GM13977 (cell line): ENCODE measurements around the gene NDRG3.

ENCODE experiments used
- DNase-seq: peaks from one replicate; pipeline ENCODE4 v3.0.0; 2012; ENCODE audit warnings: low spot score
- in situ Hi-C: fragments of 300-500 bp; cut with MboI; formaldehyde crosslinking; loops from one replicate; pipeline ENCODE4 v1.12.0; 2022; ENCODE audit warnings: low sequenced_read_pairs, low pct_unique_long_range_greater_than_20kb, mixed read lengths, inconsistent platforms; ENCODE audit not compliant: unreplicated experiment
- TF ChIP-seq, protein P1 (sequence below): IDR thresholded peaks from 2 replicates; pipeline ENCODE4 v1.5.1; 2012; ENCODE audit warnings: mild to moderate bottlenecking, control low read depth; ENCODE audit not compliant: insufficient read depth; ENCODE audit errors: extremely low read depth, missing control alignments

Gene NDRG3

DNA sequence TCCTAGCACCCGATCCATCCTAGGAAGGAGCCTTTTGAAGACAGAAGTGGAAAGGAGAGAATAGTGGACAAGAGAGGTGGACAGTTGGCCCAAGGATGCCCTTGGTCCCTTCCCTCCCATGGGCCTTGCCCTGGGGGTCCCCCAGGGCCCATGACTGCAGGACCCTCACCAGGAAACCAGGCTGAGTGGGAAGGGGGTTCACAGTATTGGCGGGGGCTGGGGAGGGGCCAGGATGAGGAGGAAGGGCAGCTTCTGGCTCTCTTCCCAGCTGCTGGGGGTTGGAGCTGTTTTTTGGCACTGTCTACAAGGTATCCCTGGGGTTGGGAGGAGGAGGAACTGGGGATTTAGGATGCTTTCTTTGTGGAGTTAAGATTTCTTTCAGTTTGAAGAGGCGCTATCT lies 31.7 kb upstream of the NDRG3 start:
- TF ChIP-seq, protein P1, sequence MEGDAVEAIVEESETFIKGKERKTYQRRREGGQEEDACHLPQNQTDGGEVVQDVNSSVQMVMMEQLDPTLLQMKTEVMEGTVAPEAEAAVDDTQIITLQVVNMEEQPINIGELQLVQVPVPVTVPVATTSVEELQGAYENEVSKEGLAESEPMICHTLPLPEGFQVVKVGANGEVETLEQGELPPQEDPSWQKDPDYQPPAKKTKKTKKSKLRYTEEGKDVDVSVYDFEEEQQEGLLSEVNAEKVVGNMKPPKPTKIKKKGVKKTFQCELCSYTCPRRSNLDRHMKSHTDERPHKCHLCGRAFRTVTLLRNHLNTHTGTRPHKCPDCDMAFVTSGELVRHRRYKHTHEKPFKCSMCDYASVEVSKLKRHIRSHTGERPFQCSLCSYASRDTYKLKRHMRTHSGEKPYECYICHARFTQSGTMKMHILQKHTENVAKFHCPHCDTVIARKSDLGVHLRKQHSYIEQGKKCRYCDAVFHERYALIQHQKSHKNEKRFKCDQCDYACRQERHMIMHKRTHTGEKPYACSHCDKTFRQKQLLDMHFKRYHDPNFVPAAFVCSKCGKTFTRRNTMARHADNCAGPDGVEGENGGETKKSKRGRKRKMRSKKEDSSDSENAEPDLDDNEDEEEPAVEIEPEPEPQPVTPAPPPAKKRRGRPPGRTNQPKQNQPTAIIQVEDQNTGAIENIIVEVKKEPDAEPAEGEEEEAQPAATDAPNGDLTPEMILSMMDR = no peak
- in situ Hi-C loops = no loop called here
- DNase-seq = no peak

DNA sequence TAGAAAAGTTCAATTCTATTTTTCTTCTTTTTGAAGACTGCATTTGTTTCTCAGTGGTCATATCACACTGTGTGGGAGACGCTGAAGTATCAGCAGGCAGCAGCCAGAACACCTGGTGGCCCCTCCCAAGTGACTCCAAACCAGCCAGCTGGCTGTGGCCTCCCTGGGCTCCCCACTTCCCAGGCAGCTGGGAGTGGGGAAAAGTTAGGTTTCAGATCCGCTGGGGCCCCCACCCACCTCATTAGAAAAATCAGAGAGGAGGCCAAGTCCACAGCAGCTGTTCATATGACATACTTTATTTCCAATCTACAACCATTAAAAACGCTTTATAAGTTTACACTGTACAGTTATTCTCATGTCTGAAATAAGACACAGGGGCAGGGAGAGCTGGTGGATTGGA lies 31.3 kb upstream of the NDRG3 start:
- TF ChIP-seq, protein P1 = no peak
- DNase-seq = no peak
- in situ Hi-C loops = no loop called here

DNA sequence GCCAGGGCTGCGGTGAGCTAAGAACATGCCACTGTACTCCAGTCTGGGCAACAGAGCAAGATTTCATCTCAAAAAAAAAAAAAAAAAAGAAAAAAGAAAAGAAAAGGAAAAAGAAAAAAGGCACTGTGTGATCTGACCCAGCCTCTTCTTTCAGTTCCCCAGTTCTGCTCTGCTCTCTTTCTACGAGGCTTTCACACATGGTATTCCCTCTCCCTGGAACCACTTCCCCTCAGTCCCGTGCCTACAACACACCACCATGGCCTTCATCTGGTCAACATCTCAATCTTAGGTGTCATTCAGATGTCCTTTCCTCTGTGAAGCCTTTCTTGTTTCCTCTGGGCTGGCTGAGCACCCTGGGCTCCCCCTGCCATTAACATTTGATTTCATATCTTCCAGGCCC lies 29.9 kb upstream of the NDRG3 start:
- TF ChIP-seq, protein P1 = no peak
- no peak for DNase-seq
- in situ Hi-C loops = no loop called here

DNA sequence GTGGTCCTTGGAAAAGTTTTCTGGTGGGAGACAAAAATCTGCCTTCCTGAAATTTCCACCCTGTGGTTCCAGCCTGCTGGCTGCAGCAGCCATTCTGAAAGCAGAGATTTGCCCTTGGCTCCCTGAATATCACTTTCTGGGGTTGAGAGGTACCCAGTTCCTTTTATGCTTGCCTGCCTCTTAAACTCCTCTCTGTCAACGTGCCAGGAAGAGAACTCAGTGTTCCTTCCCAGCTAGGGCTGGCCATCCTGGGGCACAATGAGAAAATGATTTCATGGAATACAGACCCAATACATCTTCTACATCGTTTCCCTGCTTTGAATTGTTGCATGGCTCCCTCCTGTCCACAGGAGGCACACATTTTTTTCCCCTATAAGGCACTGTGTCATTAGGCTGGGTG lies 29.3 kb upstream of the NDRG3 start:
- no peak for DNase-seq
- in situ Hi-C loops = no loop called here
- TF ChIP-seq, protein P1 = no peak

DNA sequence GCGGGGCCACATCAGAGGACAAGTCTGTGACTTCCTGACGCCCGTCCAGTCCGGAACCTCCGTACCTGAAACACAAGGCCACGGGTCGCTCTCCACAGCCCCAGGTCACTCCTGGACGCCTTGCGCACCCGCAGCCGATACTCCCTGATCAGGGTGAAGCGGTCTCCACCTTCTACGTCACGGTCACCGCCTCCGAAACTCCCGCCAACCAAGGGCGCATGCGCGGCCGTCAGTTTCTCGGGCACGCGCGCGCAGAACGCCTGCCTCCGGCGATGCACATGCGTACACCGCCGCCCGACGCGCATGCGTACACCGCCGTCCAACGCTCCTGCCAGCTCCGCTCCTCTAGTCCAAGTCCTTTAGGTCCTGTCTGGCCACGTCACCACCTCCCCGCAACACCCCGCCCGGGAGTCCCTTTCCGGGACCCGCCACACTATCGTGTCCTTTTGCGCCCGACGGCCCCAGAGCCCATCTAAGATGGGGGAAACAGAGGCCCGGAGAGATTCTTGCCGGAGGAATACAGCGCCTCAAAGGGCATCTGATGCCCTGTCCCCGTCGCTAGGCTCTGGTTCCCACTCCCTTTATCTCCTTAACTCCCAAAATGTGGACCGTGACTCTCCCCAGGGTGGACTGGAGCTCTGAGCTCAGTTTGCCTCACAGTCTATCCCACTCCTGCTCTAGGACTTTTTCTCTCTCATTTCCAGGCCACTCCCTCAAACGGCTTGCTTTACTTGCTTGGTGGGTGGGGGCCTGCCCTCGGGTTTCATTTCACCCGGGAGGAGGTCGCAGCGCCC lies 27.9 kb upstream of the NDRG3 start, which contains the start of gene DSN1:
TSS of gene DSN1 (minus strand) at position 167 of the 794 bp plus-strand sequence. CDS start 2,305 bp downstream, outside the sequence.
- TF ChIP-seq, protein P1 = no peak
- in situ Hi-C loops = no loop called here
- DNase-seq = peak; percentile 97

DNA sequence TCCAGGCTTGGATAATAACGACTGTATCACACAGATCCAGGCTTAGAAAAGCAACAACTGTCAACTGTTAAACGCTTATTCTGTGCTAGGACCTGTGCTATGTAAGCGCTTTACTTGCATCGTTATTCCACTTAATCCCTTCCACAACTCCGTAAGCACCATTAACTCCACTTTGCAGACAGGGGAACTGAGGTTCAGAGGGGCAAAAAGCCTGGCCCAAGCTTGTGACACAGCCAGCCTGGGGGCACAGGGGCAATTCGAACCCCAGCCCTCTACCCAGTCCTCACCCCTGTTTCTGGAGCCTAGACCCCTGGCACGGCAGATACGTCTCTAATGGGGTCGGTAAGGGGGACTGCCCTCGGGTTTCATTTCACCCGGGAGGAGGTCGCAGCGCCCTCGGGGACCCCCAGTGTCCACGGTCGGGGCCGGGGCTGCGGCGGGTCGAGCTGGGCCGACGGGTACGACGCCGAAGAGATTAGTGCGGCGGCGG lies 27.3 kb upstream of the NDRG3 start:
- in situ Hi-C loops = no loop called here
- TF ChIP-seq, protein P1 = no peak
- DNase-seq = no peak
